Natural killer cell (primary cell): Measurements from ENCODE around the gene FANCB. TPM values are rescaled to one million over a fixed set of nuclear protein-coding genes. Genes with fewer than 3 reads are reported as not detected.

Experiments used
- ATAC-seq, 3 donors: fragments of 150-1000 bp in 2 of 3; fragments of 200-7000 bp in 1 of 3; cut with Tn5 transposase; 1 replicate in 1 of 3; 2 replicates in 2 of 3; pipeline ENCODE4 v1.10.0; 2021; ENCODE audit warnings: mild to moderate bottlenecking in 2 of 3, moderate library complexity in 2 of 3
- DNase-seq, 2 donors: peaks; one replicate each; pipeline versions ENCODE4 v3.0.0 to v3.0.0-alpha.2; 2013 to 2021; ENCODE audit warnings: mixed read lengths in 1 of 2
- H3K27ac ChIP-seq: one replicate; pipeline ENCODE4 v1.5.1; 2013; ENCODE audit warnings: mild to moderate bottlenecking, low read length
- H3K27me3 ChIP-seq: one replicate; pipeline ENCODE4 v1.6.1; 2013; ENCODE audit warnings: low read length; ENCODE audit not compliant: control insufficient read depth, insufficient read depth
- H3K36me3 ChIP-seq: one replicate; pipeline ENCODE4 v1.6.1; 2013; ENCODE audit warnings: low read length; ENCODE audit not compliant: control insufficient read depth, insufficient read depth
- H3K4me1 ChIP-seq: one replicate; pipeline ENCODE4 v1.6.1; 2013; ENCODE audit warnings: low read length; ENCODE audit not compliant: control insufficient read depth, insufficient read depth
- H3K4me3 ChIP-seq: one replicate; pipeline ENCODE4 v1.5.1; 2013; ENCODE audit warnings: low read length
- H3K9me3 ChIP-seq: one replicate; pipeline ENCODE4 v1.6.1; 2013; ENCODE audit warnings: low read length; ENCODE audit not compliant: control insufficient read depth, insufficient read depth
- H3K27ac Mint-ChIP-seq, 2 donors: one replicate each; pipeline ENCODE4 v1.8.0; 2022; ENCODE audit warnings: mild to moderate bottlenecking in 2 of 2, mixed read lengths in 2 of 2, moderate library complexity in 1 of 2
- H3K27me3 Mint-ChIP-seq, 2 donors: one replicate each; pipeline ENCODE4 v1.8.0; 2022; ENCODE audit warnings: low read depth in 2 of 2, mixed read lengths in 2 of 2
- H3K36me3 Mint-ChIP-seq: one replicate; pipeline ENCODE4 v1.8.0; 2022; ENCODE audit warnings: mixed read lengths
- H3K4me1 Mint-ChIP-seq, 2 donors: one replicate each; pipeline ENCODE4 v1.8.0; 2022; ENCODE audit warnings: mixed read lengths in 2 of 2
- H3K4me3 Mint-ChIP-seq: one replicate; pipeline ENCODE4 v1.8.0; 2022; ENCODE audit warnings: mild to moderate bottlenecking, moderate library complexity, mixed read lengths
- H3K9me3 Mint-ChIP-seq, 2 donors: one replicate each; pipeline ENCODE4 v1.8.0; 2022; ENCODE audit warnings: mixed read lengths in 2 of 2
- CTCF ChIP-seq: fragments of 200-600 bp; IDR thresholded peaks from one replicate; pipeline ENCODE4 v1.8.0; 2022; ENCODE audit warnings: antibody characterized with exemption
- WGBS: methylation state at CpG from one replicate; pipeline ENCODE4 v1.1.7; 2013; ENCODE audit warnings: missing lambda C conversion rate; ENCODE audit not compliant: insufficient coverage; 5-methylcytosine and 5-hydroxymethylcytosine counted together
- intact Hi-C: fragments of 100-400 bp; cut with micrococcal nuclease; formaldehyde crosslinking; loops from one replicate; pipeline ENCODE4 v1.14.2; 2022
- total RNA-seq, 4 donors: library from RNA; stranded (reverse); fragments of 120-200 nt in 1 of 4; gene quantifications; one replicate each; pipeline versions ENCODE4 v1.2.3 to v1.2.4, GENCODE V29; 2013 to 2022

Gene FANCB
- total RNA-seq, 3 donors from 2014 or later (not counting 1 experiment from before 2014, with no cell fraction given) = 6.0 to 9.3 (median 7.8) TPM

GRCh38 chrX:14826319-14826718, 46.5 kb downstream of the FANCB start:
- H3K27me3 ChIP-seq = no peaks in the 10 kb centered on the region
- H3K36me3 ChIP-seq = no peaks in the 10 kb centered on the region
- no peaks in the 10 kb centered on the region for H3K36me3 Mint-ChIP-seq
- H3K4me1 Mint-ChIP-seq = no peaks in the 10 kb centered on the region
- no peak for DNase-seq
- H3K4me3 Mint-ChIP-seq = no peak overlapping the region
- H3K4me3 ChIP-seq = no peak overlapping the region
- 90% methylated on average over 2 of the region's 3 CpGs for WGBS
- peaks cover 3 to 21% of the 10 kb centered on the region in 2 donors for H3K27me3 Mint-ChIP-seq
- no peaks in the 10 kb centered on the region for H3K4me1 ChIP-seq
- no peak for ATAC-seq
- no peaks in the 10 kb centered on the region for H3K9me3 ChIP-seq
- H3K27ac Mint-ChIP-seq = no peak overlapping the region
- TF ChIP-seq CTCF = no peak
- H3K9me3 Mint-ChIP-seq = peaks cover 0 to 2% of the 10 kb centered on the region in 2 donors
- H3K27ac ChIP-seq = no peak overlapping the region
- intact Hi-C loops = no loop called here

- Histone ChIP-seq H3K9me3 (no peaks in the 10 kb centered on the region), H3K27ac (no peak overlapping the region), H3K4me3 (no peak overlapping the region), H3K36me3 (no peaks in the 10 kb centered on the region), H3K27me3 (no peaks in the 10 kb centered on the region), H3K4me1 (no peaks in the 10 kb centered on the region)
- no peak for ATAC-seq
- TF ChIP-seq CTCF = no peak
- Mint-ChIP-seq H3K4me1 (no peaks in the 10 kb centered on the region), H3K27me3 (peaks cover 3 to 21% of the 10 kb centered on the region in 2 donors), H3K27ac (no peak overlapping the region), H3K36me3 (no peaks in the 10 kb centered on the region), H3K9me3 (peaks cover 0 to 2% of the 10 kb centered on the region in 2 donors), H3K4me3 (no peak overlapping the region)
- intact Hi-C loops = no loop called here
- no peak for DNase-seq
Measured at GRCh38 chrX:14825851-14826250, 47.0 kb downstream of the FANCB start.

- no peak overlapping the region for H3K4me3 ChIP-seq
- H3K36me3 Mint-ChIP-seq = no peaks in the 10 kb centered on the region
- H3K4me1 Mint-ChIP-seq = no peaks in the 10 kb centered on the region
- WGBS = 87% methylated on average over 3 of the region's 3 CpGs
- H3K27ac Mint-ChIP-seq = no peak overlapping the region
- peaks cover 3 to 7% of the 10 kb centered on the region in 2 donors for H3K9me3 Mint-ChIP-seq
- H3K27me3 Mint-ChIP-seq = peaks cover 4 to 7% of the 10 kb centered on the region in 2 donors
- ATAC-seq (no peak), DNase-seq (no peak)
- H3K36me3 ChIP-seq = no peaks in the 10 kb centered on the region
- intact Hi-C loops = no loop called here
- H3K27ac ChIP-seq = no peak overlapping the region
- TF ChIP-seq CTCF = no peak
- no peaks in the 10 kb centered on the region for H3K27me3 ChIP-seq
- no peaks in the 10 kb centered on the region for H3K4me1 ChIP-seq
- H3K9me3 ChIP-seq = no peaks in the 10 kb centered on the region
- no peak overlapping the region for H3K4me3 Mint-ChIP-seq
Measured at GRCh38 chrX:14819769-14820168, 53.1 kb downstream of the FANCB start.

GRCh38 chrX:14817571-14817970, 55.3 kb downstream of the FANCB start:
- intact Hi-C loops = no loop called here

More at GRCh38 chrX:14817571-14817970, 55.3 kb downstream of the FANCB start:
- 100% methylated on average over 1 of the region's 2 CpGs for WGBS
- Histone ChIP-seq H3K27ac (no peak overlapping the region), H3K4me3 (no peak overlapping the region), H3K9me3 (no peaks in the 10 kb centered on the region), H3K36me3 (no peaks in the 10 kb centered on the region), H3K4me1 (no peaks in the 10 kb centered on the region), H3K27me3 (no peaks in the 10 kb centered on the region)
- DNase-seq = no peak
- Mint-ChIP-seq H3K4me3 (no peak overlapping the region), H3K27me3 (peaks cover 4 to 6% of the 10 kb centered on the region in 2 donors), H3K36me3 (no peaks in the 10 kb centered on the region), H3K4me1 (no peaks in the 10 kb centered on the region), H3K9me3 (peaks cover 3 to 10% of the 10 kb centered on the region in 2 donors), H3K27ac (no peak overlapping the region)
- ATAC-seq = no peak
- no peak for TF ChIP-seq CTCF
